Duodenal mucosa (tissue), 2 donors: Measurements from ENCODE around the gene RTN4RL2.
"Not testable (repeated sequence)": the region's sequence is repeated elsewhere in the genome, so short reads cannot be mapped to it uniquely, and the experiment has no call there.

Source experiments
- H3K27ac ChIP-seq: one replicate; pipeline ENCODE4 v1.7.0; 2013; ENCODE audit warnings: low read depth, low read length
- H3K27me3 ChIP-seq, 2 donors: one replicate each; pipeline ENCODE4 v1.7.0; 2013; ENCODE audit warnings: low read length in 2 of 2, control low read depth in 1 of 2; ENCODE audit not compliant: insufficient read depth in 2 of 2, control insufficient read depth in 1 of 2
- H3K36me3 ChIP-seq, 2 donors: one replicate each; pipeline ENCODE4 v1.7.0; 2013; ENCODE audit warnings: low read length in 2 of 2, control low read depth in 1 of 2; ENCODE audit not compliant: insufficient read depth in 2 of 2, control insufficient read depth in 1 of 2
- H3K4me1 ChIP-seq, 2 donors: one replicate each; pipeline ENCODE4 v1.7.0; 2013; ENCODE audit warnings: low read length in 2 of 2, control low read depth in 1 of 2; ENCODE audit not compliant: insufficient read depth in 2 of 2, control insufficient read depth in 1 of 2
- H3K4me3 ChIP-seq, 2 donors: one replicate each; pipeline ENCODE4 v1.7.0; 2013; ENCODE audit warnings: low read length in 2 of 2, low read depth in 1 of 2
- H3K9ac ChIP-seq, 2 donors: one replicate each; pipeline ENCODE4 v1.7.0; 2013; ENCODE audit warnings: low read length in 2 of 2, low read depth in 1 of 2
- H3K9me3 ChIP-seq, 2 donors: one replicate each; pipeline ENCODE4 v1.7.0; 2013; ENCODE audit warnings: low read length in 2 of 2, control low read depth in 1 of 2; ENCODE audit not compliant: control insufficient read depth in 1 of 2

Gene RTN4RL2

GRCh38 chr11:57432149-57432561 is 28.2 kb upstream of the RTN4RL2 start:
- peaks cover 0 to 2% of the 10 kb centered on the region in 2 donors for H3K27me3 ChIP-seq
- no peak overlapping the region for H3K9ac ChIP-seq
- H3K27ac ChIP-seq: no peak overlapping the region
- no peaks in the 10 kb centered on the region for H3K36me3 ChIP-seq
- H3K4me1 ChIP-seq: peaks cover 5 to 11% of the 10 kb centered on the region in 2 donors
- H3K4me3 ChIP-seq: no peak overlapping the region
- H3K9me3 ChIP-seq: no peaks in the 10 kb centered on the region

- no peaks in the 10 kb centered on the region for H3K36me3 ChIP-seq
- no peak overlapping the region for H3K27ac ChIP-seq
- H3K9me3 ChIP-seq: no peaks in the 10 kb centered on the region
- peaks cover 5 to 9% of the 10 kb centered on the region in 2 donors for H3K4me1 ChIP-seq
- no peak overlapping the region for H3K4me3 ChIP-seq
- H3K9ac ChIP-seq: no peak overlapping the region
- H3K27me3 ChIP-seq: no peaks in the 10 kb centered on the region
Measured at GRCh38 chr11:57432714-57433163, 27.6 kb upstream of the RTN4RL2 start.

- Histone ChIP-seq H3K4me1 (peaks cover 5 to 13% of the 10 kb centered on the region in 2 donors), H3K27ac (no peak overlapping the region), H3K36me3 (no peaks in the 10 kb centered on the region), H3K9ac (no peak overlapping the region), H3K27me3 (no peaks in the 10 kb centered on the region), H3K9me3 (no peaks in the 10 kb centered on the region), H3K4me3 (no peak overlapping the region)
Measured at GRCh38 chr11:57434640-57435546, 25.4 kb upstream of the RTN4RL2 start.

- Histone ChIP-seq H3K27me3 (no peaks in the 10 kb centered on the region), H3K4me1 (peaks cover 5 to 13% of the 10 kb centered on the region in 2 donors), H3K9ac (no peak overlapping the region), H3K4me3 (no peak overlapping the region), H3K9me3 (no peaks in the 10 kb centered on the region), H3K36me3 (no peaks in the 10 kb centered on the region), H3K27ac (no peak overlapping the region)
Measured at GRCh38 chr11:57436031-57436430, 24.3 kb upstream of the RTN4RL2 start.

- no peak overlapping the region for H3K27ac ChIP-seq
- peaks cover 5 to 13% of the 10 kb centered on the region in 2 donors for H3K4me1 ChIP-seq
- H3K9ac ChIP-seq: no peak overlapping the region
- no peaks in the 10 kb centered on the region for H3K36me3 ChIP-seq
- H3K4me3 ChIP-seq: no peak overlapping the region
- no peaks in the 10 kb centered on the region for H3K27me3 ChIP-seq
- H3K9me3 ChIP-seq: no peaks in the 10 kb centered on the region
Measured at GRCh38 chr11:57438345-57439285, 21.7 kb upstream of the RTN4RL2 start.

GRCh38 chr11:57439786-57440185 is 20.5 kb upstream of the RTN4RL2 start:
- peaks cover 3 to 13% of the 10 kb centered on the region in 2 donors for H3K4me1 ChIP-seq
- no peak overlapping the region for H3K27ac ChIP-seq

GRCh38 chr11:57440744-57441414 is 19.4 kb upstream of the RTN4RL2 start:
- Histone ChIP-seq H3K4me1 (peaks cover 0 to 8% of the 10 kb centered on the region in 2 donors), H3K9me3 (no peaks in the 10 kb centered on the region), H3K36me3 (no peaks in the 10 kb centered on the region)

More at GRCh38 chr11:57439786-57440185, 20.5 kb upstream of the RTN4RL2 start:
- Histone ChIP-seq H3K27me3 (no peaks in the 10 kb centered on the region), H3K36me3 (no peaks in the 10 kb centered on the region), H3K4me3 (no peak overlapping the region), H3K9me3 (no peaks in the 10 kb centered on the region), H3K9ac (no peak overlapping the region)

GRCh38 chr11:57444362-57445121 is 15.8 kb upstream of the RTN4RL2 start:
- H3K36me3 ChIP-seq: no peaks in the 10 kb centered on the region
- H3K27ac ChIP-seq: no peak overlapping the region
- H3K9ac ChIP-seq: no peak overlapping the region
- H3K27me3 ChIP-seq: peaks cover 0 to 5% of the 10 kb centered on the region in 2 donors
- no peak overlapping the region for H3K4me3 ChIP-seq
- no peaks in the 10 kb centered on the region for H3K9me3 ChIP-seq
- no peaks in the 10 kb centered on the region for H3K4me1 ChIP-seq

More at GRCh38 chr11:57440744-57441414, 19.4 kb upstream of the RTN4RL2 start:
- Histone ChIP-seq H3K9ac (no peak overlapping the region), H3K27ac (no peak overlapping the region), H3K4me3 (no peak overlapping the region), H3K27me3 (no peaks in the 10 kb centered on the region)

- not testable (repeated sequence) for H3K27ac ChIP-seq, H3K4me1 ChIP-seq, H3K4me3 ChIP-seq, H3K9ac ChIP-seq, H3K27me3 ChIP-seq, H3K9me3 ChIP-seq, H3K36me3 ChIP-seq
Measured at GRCh38 chr11:57445122-57445394, 15.3 kb upstream of the RTN4RL2 start.
